ENCODE data around the gene CD4.

Gene CD4

GRCh38 chr12:6765634-6766581, 23.4 kb upstream of the CD4 start, which contains the start of gene PTMS:
PTMS (plus strand) TSS chr12:6766363; CDS start chr12:6766706, 343 bp downstream.
- DNase-seq, result peak; percentile 25

GRCh38 chr12:6766651-6767349, 22.5 kb upstream of the CD4 start:
- DNase-seq, result no peak

GRCh38 chr12:6767353-6768319, 21.7 kb upstream of the CD4 start:
- no peak for DNase-seq

- no peak for DNase-seq
Measured at GRCh38 chr12:6768437-6768914, 20.9 kb upstream of the CD4 start.

GRCh38 chr12:6768990-6769389, 20.3 kb upstream of the CD4 start:
- no peak for DNase-seq

GRCh38 chr12:6769666-6770065, 19.7 kb upstream of the CD4 start:
- no peak for DNase-seq

GRCh38 chr12:6770094-6770493, 19.2 kb upstream of the CD4 start:
- no peak for DNase-seq

GRCh38 chr12:6770600-6770999, 18.7 kb upstream of the CD4 start:
- no peak for DNase-seq

GRCh38 chr12:6771091-6771495, 18.2 kb upstream of the CD4 start:
- DNase-seq, result no peak

GRCh38 chr12:6771509-6772330, 17.6 kb upstream of the CD4 start:
- no peak for DNase-seq

- DNase-seq, result no peak
Measured at GRCh38 chr12:6772331-6772695, 17.0 kb upstream of the CD4 start, which contains the start of gene LAG3. LAG3 (plus strand) TSS chr12:6772520; CDS start chr12:6772853, 333 bp downstream.

GRCh38 chr12:6772726-6773589, 16.4 kb upstream of the CD4 start:
- no peak for DNase-seq

- no peak for DNase-seq
Measured at GRCh38 chr12:6773590-6774351, 15.6 kb upstream of the CD4 start.

- no peak for DNase-seq
Measured at GRCh38 chr12:6774499-6775062, 14.7 kb upstream of the CD4 start.

- DNase-seq, result no peak
Measured at GRCh38 chr12:6775185-6776174, 13.8 kb upstream of the CD4 start.

- no peak for DNase-seq
Measured at GRCh38 chr12:6777386-6777785, 11.9 kb upstream of the CD4 start.

GRCh38 chr12:6778217-6778573, 11.1 kb upstream of the CD4 start:
- DNase-seq, result no peak

Data from GOT3 (cell line).